Measurements from ENCODE around the gene DNAL1.
"Not testable (repeated sequence)": the region's sequence is repeated elsewhere in the genome, so short reads cannot be mapped to it uniquely, and the experiment has no call there.

The DNAL1 gene

GRCh38 chr14:73640796-73641365, 3.9 kb upstream of the DNAL1 start:
- ATAC-seq: no peak

GRCh38 chr14:73645248-73645610, 443 bp downstream of the DNAL1 start:
- ATAC-seq: no peak

- ATAC-seq: no peak
Measured at GRCh38 chr14:73651005-73651404, 6.2 kb downstream of the DNAL1 start.

GRCh38 chr14:73655851-73656250, 11.1 kb downstream of the DNAL1 start:
- no peak for ATAC-seq

- ATAC-seq: not testable (repeated sequence)
Measured at GRCh38 chr14:73659202-73659601, 14.4 kb downstream of the DNAL1 start.

DNA sequence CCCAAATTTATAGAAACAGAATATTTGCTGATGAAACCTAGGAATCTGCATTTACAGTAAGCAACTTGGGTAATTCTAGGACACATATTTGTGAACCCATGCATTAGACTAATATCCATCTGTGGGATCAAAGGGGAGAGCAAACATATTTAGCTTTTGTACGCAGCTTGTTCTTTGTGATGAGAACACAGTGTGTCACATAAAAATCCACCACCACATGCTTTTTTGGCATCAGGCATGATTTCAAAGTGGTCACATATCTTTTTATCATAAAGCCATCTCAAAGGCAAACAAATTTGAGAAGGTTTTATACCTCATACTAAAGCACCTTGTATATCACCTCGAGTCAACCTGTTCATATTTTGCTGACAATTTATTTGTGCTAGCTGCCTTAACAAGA, 15.7 kb downstream of the DNAL1 start:
- no peak for ATAC-seq

- ATAC-seq: no peak
Measured at GRCh38 chr14:73661872-73662271, 17.1 kb downstream of the DNAL1 start.

- ATAC-seq: no peak
Measured at GRCh38 chr14:73662487-73662943, 17.7 kb downstream of the DNAL1 start.

DNA sequence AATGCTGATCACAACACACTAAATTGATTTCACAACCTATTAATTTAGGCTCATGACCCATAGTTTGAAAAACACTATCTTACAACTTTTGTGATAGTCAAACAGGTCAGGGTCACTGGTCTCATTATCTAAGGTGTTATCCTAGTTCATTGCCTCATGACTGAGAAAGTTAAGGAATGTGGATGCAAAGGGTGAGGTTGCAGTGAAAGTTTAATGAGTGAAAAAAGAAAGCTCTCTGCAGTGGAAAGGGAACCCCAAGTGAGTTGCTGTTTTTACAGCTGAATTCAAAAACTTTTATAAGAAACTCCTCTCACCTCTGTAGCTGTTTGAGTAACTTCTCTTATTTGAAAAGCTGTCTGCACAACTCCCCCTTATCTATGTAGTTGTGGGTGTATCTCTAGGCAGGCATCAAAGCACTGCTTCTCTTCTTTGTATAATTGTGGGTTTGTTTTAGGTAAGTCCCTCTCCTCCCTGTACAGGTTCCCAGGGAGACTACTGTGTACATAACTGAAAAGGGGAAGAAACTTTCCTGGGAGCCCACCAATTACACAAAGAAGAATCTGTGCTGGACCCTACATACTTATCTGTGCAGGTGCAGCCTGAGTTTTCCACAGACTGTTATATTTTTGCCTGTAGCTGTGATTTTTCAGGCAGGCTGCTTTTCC, 18.9 kb downstream of the DNAL1 start:
- ATAC-seq: no peak

DNA sequence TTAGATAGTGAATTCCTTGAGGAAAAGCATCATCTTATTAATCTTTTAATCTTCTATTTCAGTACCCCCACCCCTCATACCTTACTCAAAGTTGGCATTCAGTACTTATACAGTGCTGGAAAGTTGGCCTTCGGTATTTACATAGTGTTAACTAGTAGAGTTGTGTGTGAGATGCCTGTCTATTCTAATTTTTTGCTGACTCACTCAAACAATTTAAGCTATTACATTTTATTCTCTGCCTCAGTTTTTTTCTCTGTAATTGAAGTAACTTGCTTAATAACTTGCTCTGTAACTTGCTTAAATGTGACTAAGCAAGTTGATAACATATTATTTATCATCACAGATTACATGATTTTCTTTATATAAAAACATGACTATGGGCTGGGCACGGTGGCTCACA, 20.3 kb downstream of the DNAL1 start:
- ATAC-seq: no peak

GRCh38 chr14:73666583-73666982, 21.8 kb downstream of the DNAL1 start:
- ATAC-seq: no peak

DNA sequence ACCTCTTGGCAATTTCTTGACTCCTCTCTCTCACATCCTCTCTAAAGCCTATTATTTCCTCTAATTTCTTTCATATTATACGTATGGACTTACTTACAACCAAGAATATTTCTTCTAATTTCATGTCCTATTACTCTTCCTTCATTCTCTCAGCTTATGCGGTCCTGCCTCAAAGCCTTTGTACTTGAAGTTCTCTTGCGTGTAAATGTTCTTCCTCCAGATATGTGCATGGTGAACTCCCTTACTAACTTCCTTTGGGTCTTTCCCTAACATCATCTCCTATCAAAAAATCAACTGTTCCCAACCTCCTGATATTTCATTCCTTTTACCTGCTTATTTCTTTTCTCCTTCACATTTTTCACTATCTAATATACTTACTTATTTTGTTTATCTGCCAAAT, 23.1 kb downstream of the DNAL1 start:
- no peak for ATAC-seq

DNA sequence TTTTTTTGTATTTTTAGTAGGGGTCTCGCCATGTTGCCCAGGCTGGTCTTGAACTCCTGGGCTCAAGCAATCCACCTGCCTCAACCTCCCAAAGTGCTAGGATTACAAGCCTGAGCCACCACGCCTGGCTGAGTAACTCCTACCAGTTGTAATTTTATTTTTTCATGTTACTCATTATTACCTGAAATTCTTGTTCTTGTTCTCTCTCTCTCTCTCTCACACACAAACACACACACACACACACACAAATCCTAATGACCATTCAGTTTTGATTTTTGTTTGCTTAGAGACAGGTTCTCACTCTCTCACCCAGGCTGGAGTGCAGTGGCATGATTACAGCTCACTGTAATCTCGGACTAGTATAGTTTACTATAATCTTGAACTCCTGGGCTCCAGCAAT, 30.2 kb downstream of the DNAL1 start:
- no peak for ATAC-seq

- ATAC-seq: no peak
Measured at GRCh38 chr14:73678698-73679097, 33.9 kb downstream of the DNAL1 start.

- no peak for ATAC-seq
Measured at GRCh38 chr14:73680821-73681220, 36.0 kb downstream of the DNAL1 start.

DNA sequence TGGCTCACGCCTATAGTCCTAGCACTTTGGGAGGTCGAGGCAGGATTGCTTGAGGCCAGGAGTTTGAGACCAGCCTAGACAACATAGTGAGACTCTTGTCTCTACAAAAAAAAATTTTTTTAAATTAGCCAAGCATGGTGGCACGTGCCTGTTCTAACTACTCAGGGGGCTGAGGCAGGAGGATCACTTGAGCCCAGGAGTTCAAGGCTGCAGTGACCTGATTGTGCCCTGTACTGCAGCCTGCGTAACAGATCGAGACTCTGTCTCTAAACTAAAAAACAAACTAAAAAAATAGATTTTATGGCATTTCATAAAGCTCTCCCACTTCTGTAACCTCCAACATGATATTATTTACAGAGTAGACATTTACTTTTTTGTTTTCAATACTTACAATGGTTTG, 39.8 kb downstream of the DNAL1 start:
- ATAC-seq: no peak

GRCh38 chr14:73685328-73685727, 40.5 kb downstream of the DNAL1 start:
- ATAC-seq: no peak

DNA sequence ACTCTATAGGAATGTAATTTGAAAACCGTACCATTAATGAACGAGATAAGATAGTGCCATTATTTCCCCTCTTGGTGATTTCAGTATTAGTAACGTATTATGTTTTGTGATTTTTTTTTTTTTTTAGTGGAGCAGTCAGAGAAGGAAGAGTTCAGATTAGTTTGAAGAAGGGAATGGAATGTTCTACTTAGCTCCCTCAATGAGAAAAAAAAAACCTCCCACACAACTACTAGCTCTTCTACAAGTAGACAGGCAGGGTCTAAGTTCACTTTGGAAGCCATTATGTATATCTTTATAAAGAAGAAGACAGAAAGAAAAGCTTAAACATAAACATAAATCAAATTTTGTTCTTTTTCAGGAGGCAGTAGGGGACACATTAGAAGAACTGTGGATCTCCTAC, 42.1 kb downstream of the DNAL1 start:
- ATAC-seq: no peak

DNA sequence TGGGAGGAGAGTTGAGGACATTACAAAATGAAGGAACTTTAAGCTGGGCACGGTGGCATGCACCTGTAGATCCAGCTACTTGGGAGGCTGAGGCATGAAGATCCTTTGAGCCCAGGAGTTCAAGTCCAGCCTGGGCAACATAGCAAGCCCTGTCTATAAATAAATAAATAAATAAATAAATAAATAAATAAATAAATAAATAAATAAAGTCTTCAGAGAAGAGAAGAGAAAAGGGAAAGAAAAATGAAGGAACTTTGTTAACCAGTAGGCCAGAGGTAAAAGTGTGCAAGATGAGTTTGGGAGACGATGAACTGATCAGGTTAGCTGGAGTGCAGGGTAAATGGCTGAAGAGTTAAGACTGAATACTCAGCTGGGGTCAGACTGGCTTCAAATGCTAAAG, 49.3 kb downstream of the DNAL1 start:
- ATAC-seq: no peak

GRCh38 chr14:73695082-73695481, 50.3 kb downstream of the DNAL1 start:
- no peak for ATAC-seq

DNA sequence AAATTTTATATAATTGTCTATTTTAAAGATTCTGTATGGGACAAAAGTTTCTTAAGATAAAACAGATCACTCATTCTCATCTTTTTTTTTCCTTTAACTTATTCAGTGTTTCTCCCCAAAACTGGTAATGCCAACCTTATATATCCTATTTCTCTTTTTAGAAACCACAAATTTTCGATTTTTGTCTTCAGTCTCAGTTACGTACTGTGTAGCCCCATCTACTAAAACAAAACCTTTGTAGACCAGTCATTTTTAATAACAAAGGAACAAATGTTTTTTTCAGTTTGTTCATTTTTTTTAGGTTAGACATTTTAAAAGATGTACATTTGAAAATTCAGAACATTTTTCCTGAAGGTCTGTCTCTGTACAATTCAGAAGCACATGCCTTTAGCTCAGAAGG, 51.2 kb downstream of the DNAL1 start:
- peak; percentile 66 to 67 for ATAC-seq

DNA sequence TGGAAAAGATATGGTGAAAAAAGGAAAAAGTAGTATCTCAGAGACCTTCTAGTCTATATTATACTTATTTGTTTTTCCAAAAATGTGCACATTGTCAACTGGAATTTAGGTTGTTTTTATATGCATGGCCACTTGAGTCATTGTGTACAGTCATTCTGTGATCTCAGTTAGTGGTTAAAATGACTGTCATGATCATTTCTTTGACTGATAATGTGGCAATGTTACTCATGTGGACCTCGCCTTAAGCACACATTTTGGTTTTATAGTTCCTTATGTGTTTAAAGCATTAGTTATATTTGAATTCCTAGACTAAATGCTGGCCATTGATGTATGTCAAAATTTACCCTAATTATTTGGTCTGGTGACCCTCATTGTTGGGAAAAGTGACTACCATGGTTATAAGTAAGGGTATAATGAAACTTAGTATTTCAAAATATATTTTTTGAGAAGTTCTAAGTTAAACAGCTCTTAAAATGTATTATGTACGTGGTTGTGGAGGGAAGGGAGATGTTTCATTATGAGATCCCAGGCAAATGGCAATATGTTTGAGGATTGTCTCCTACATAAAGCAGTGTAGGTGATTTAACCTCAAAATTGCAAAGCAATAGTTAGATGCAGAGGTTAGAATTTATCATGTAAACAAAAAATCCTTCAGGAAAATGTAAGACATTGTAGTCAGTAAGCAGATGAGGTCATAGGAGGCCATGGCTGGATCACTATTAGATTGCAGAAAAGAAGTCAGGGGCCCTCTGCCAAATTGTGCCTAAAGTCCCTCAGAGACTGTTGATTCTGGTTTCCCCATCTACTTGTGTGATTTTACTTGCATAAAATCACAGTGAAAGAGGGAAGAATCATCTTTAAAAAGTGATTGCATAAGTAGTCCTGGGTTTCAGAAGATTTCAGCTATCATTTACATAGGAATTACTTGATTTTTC, 51.9 kb downstream of the DNAL1 start:
- peak; percentile 93 to 95 for ATAC-seq

GRCh38 chr14:73700325-73700724, 55.5 kb downstream of the DNAL1 start:
- ATAC-seq: peak; percentile 8 to 24

DNA sequence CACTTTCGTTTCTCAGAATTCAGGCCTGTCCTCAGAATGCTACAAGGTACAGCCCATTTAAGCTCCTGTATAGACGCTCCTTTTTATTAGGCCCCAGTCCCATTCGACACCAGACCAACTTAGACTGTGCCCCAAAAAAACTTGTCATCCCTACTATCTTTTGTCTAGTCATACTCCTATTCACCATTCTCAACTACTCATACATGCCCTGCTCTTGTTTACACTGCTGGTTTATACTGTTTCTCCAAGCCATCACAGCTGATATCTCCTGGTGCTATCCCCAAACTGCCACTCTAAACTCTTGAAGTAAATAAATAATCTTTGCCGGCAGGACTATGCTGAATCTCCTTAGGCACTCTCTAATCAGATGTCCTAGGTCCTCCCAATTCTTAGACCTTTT, 63.3 kb downstream of the DNAL1 start:
- not testable (repeated sequence) for ATAC-seq
